Mesothelial cell of epicardium (in vitro differentiated cells): ENCODE measurements around the gene CREB3L2. TPM values are rescaled to one million over a fixed set of nuclear protein-coding genes. Genes with fewer than 3 reads are reported as not detected.
A peak's percentile ranks its signal among the peaks of the same experiment; 100 is the strongest.

Experiments
- DNase-seq, 2 experiments: peaks; one replicate each; pipeline ENCODE4 v3.0.0; 2021; ENCODE audit warnings: low spot score in 2 of 2; ENCODE audit not compliant: unreplicated experiment in 2 of 2
- H3K27ac Mint-ChIP-seq: 2 replicates; pipeline ENCODE4 v1.8.0; 2021; ENCODE audit warnings: mixed read lengths
- H3K27me3 Mint-ChIP-seq: 2 replicates; pipeline ENCODE4 v1.8.0; 2021; ENCODE audit warnings: low read depth, mixed read lengths
- H3K36me3 Mint-ChIP-seq: 2 replicates; pipeline ENCODE4 v1.8.0; 2021; ENCODE audit warnings: mixed read lengths
- H3K4me1 Mint-ChIP-seq: 2 replicates; pipeline ENCODE4 v1.8.0; 2021; ENCODE audit warnings: mixed read lengths
- H3K4me3 Mint-ChIP-seq: 2 replicates; pipeline ENCODE4 v1.8.0; 2021; ENCODE audit warnings: mild to moderate bottlenecking, moderate library complexity, mixed read lengths
- H3K9me3 Mint-ChIP-seq: 2 replicates; pipeline ENCODE4 v1.8.0; 2021; ENCODE audit warnings: mixed read lengths
- total RNA-seq: library from RNA; stranded (reverse); gene quantifications from 3 replicates; pipeline ENCODE4 v1.2.1, GENCODE V29; 2021
- TF ChIP-seq, protein P1 (sequence below): fragments of 200-600 bp; sonication (generic); IDR thresholded peaks from one replicate; pipeline ENCODE4 v1.5.0; 2021; ENCODE audit warnings: antibody characterized with exemption; ENCODE audit not compliant: unreplicated experiment

Gene CREB3L2
- total RNA-seq, 1 donor from 2014 or later = 80.4 TPM

DNA sequence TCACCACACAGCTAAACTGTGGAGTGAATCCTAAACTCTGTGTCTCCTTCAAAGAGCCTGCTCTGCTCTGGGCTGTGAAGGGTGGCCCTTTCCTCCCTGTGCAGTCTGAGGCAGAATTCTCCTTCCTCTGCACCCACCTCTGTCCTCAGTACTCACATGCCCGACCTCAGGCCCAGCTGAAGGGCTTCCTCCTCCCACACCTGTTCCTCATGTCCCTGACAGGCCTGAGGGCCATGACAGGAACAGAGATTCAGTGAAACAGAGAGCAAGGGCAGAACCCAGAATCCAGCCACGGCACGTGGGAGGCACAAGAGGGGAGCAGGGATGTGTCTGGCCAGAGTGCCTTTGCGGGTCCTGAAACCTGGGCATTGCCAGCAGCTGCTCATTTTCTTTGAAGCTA, 13.9 kb downstream of the CREB3L2 start:
- Mint-ChIP-seq H3K4me3 (no peak overlapping the region), H3K4me1 (peaks cover 54% of the 10 kb centered on the region), H3K27me3 (no peaks in the 10 kb centered on the region), H3K27ac (peak overlapping the region; percentile 64), H3K36me3 (peaks cover 7% of the 10 kb centered on the region), H3K9me3 (no peaks in the 10 kb centered on the region)
- DNase-seq = no peak
- TF ChIP-seq, protein P1, sequence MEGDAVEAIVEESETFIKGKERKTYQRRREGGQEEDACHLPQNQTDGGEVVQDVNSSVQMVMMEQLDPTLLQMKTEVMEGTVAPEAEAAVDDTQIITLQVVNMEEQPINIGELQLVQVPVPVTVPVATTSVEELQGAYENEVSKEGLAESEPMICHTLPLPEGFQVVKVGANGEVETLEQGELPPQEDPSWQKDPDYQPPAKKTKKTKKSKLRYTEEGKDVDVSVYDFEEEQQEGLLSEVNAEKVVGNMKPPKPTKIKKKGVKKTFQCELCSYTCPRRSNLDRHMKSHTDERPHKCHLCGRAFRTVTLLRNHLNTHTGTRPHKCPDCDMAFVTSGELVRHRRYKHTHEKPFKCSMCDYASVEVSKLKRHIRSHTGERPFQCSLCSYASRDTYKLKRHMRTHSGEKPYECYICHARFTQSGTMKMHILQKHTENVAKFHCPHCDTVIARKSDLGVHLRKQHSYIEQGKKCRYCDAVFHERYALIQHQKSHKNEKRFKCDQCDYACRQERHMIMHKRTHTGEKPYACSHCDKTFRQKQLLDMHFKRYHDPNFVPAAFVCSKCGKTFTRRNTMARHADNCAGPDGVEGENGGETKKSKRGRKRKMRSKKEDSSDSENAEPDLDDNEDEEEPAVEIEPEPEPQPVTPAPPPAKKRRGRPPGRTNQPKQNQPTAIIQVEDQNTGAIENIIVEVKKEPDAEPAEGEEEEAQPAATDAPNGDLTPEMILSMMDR = no peak

DNA sequence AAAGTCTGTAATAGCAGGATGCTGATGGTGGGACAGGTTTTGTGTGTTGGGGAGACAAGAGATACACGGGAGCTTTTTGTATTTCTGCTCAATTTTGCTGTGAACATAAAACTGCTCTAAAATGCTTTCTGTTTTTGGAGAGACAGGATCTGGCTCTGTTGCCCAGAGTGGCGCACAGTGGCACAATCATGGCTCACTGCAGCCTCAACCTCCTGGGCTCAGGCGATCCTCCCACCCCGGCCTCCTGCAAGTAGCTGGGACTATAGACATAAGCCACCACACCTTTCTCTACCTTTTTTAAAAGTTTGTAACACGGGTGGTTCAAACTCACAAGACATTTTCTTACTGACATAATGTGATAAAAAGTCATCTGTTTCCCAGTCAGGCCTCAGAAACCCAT, 14.3 kb downstream of the CREB3L2 start:
- no peak for DNase-seq
- H3K9me3 Mint-ChIP-seq = peaks cover 3% of the 10 kb centered on the region
- H3K27ac Mint-ChIP-seq = peak overlapping the region; percentile 26
- TF ChIP-seq, protein P1 = no peak
- H3K4me3 Mint-ChIP-seq = no peak overlapping the region
- peaks cover 11% of the 10 kb centered on the region for H3K36me3 Mint-ChIP-seq
- H3K27me3 Mint-ChIP-seq = no peaks in the 10 kb centered on the region
- H3K4me1 Mint-ChIP-seq = peaks cover 50% of the 10 kb centered on the region

DNA sequence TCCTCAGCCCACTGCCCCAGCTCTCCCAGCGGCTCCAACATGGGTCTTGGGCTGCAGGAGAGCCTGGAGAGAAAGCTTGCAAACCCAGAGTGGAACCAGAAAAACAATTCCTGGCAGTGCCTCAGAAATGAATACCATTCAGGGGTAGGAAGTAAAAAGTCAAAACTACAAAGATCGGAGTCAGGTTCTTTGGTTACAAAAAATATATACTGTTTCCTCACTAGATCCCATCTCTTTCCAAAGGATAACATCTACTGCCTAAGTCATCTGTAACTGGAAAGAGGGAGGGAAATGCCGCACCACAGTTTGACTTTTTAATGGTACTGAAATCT, 14.9 kb downstream of the CREB3L2 start:
- Mint-ChIP-seq H3K27me3 (no peaks in the 10 kb centered on the region), H3K36me3 (peaks cover 15% of the 10 kb centered on the region), H3K4me1 (peaks cover 45% of the 10 kb centered on the region), H3K4me3 (no peak overlapping the region), H3K27ac (peak overlapping the region; percentile 89), H3K9me3 (peaks cover 5% of the 10 kb centered on the region)
- DNase-seq = no peak
- TF ChIP-seq, protein P1 = no peak

- peaks cover 15% of the 10 kb centered on the region for H3K36me3 Mint-ChIP-seq
- no peaks in the 10 kb centered on the region for H3K27me3 Mint-ChIP-seq
- peaks cover 48% of the 10 kb centered on the region for H3K4me1 Mint-ChIP-seq
- H3K9me3 Mint-ChIP-seq = peaks cover 5% of the 10 kb centered on the region
- TF ChIP-seq, protein P1 = no peak
- DNase-seq = no peak
- H3K4me3 Mint-ChIP-seq = no peak overlapping the region
- peak overlapping the region; percentile 89 for H3K27ac Mint-ChIP-seq
Observed at GRCh38 chr7:137986252-137987017, 15.5 kb downstream of the CREB3L2 start.

DNA sequence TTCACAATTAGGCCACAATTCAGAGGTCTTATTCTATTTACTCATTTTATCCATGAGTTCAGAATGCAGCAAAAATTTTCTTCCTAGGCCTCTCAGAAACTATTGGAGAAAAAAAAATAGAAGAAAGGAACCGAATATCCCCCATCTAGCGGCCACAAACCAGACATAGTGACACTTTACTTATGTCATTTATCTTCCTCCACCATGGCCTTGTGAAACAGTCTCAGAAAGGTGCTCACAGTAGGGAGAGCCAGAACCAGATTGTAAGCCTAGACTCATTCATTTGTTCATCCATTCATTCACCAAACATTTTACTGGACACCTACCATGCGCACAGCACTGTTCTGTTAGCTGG, 16.0 kb downstream of the CREB3L2 start:
- H3K36me3 Mint-ChIP-seq = peaks cover 15% of the 10 kb centered on the region
- no peak overlapping the region for H3K4me3 Mint-ChIP-seq
- H3K27me3 Mint-ChIP-seq = no peaks in the 10 kb centered on the region
- peak overlapping the region; percentile 89 for H3K27ac Mint-ChIP-seq
- H3K9me3 Mint-ChIP-seq = peaks cover 5% of the 10 kb centered on the region
- TF ChIP-seq, protein P1 = no peak
- no peak for DNase-seq
- peaks cover 54% of the 10 kb centered on the region for H3K4me1 Mint-ChIP-seq
